ENCODE measurements around the gene RFX3.

Gene RFX3

DNA sequence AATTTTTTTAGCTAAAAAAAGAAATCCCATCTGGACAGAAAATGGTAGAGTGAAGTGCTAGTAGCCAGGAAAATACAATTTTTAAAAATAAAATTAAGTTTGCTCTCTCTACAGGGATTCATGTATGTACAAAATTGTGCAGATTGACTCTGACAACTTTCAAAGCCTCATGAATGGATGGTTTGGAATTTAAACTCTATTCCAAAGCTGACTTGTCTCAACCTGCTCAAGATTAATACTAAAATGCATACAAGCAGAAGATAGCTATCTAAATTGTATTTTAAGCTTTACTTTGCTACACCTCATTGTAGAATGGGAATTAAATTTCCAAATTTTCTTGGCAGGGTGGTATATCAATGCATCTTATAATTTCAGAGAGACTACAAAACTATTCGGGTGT is 257.6 kb downstream of the RFX3 start:
- no peak for DNase-seq

DNA sequence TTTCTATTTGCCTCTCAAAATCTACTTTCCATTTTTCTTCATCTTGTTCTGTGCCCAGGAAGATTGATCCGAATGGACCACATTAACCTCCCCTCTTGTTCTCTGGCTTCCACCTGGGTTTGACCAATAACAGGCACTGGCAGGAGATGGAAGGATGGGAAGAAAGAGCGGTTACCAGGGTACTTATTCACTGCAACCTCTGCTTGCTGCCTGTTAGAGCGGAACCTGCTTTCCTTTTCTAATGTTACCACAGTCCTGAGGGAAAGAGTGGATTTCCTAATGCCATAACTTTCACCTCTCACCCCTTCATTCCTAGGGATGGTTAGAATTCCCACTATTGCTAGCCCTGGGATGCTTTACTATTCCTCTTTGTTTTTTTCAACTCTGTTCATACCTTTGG is 262.1 kb downstream of the RFX3 start:
- no peak for DNase-seq

DNA sequence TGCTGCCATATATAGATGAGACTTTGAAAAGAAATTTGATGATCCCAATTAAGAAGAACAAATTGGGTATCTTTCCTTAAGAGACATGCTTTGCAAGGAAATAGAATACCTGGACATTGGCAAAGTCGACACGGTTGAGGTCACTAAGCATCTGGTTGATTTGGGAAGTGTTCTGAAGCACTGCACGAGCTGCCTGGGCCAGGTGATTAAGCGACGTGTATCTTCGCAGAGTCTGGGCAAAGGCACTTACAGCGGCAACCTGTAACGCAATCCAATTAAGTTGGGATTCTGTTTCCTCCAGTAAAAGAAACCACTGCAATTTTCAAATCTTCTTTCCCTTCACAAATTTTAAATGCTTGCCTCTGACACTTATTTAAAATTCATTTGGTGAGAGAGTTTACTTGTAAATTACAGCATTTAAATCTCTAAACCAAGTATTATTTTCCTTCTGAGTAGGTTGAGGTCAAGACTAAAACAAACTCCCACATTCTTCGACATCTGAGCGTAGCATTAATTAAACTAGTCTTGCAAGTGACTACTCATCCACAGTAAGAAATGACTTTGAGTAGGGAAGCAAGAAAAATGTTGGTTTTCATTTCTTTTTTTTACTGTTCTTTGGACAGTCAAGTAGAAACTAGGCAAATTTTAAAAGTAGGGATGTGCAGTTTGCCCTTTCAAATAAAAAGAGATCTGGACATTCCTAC is 262.8 kb downstream of the RFX3 start:
- DNase-seq = no peak

DNA sequence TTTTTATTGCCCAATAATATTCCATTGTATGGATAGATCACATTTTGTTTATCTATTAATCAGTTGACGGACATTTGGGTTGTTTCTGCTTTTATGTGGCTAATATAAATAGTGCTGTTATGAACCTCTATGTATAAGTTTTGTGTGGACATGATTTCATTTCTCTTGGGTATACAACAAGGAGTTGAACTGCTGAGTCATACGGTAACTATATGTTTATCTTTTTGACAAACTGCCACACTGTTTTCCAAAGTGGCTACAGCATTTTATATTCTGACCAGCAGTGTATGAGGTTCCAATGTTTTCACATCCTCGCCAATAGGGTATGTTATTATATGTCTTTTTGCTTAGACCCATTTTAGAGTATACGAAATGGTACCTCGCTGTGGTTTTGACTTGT is 264.3 kb downstream of the RFX3 start:
- no peak for DNase-seq

DNA sequence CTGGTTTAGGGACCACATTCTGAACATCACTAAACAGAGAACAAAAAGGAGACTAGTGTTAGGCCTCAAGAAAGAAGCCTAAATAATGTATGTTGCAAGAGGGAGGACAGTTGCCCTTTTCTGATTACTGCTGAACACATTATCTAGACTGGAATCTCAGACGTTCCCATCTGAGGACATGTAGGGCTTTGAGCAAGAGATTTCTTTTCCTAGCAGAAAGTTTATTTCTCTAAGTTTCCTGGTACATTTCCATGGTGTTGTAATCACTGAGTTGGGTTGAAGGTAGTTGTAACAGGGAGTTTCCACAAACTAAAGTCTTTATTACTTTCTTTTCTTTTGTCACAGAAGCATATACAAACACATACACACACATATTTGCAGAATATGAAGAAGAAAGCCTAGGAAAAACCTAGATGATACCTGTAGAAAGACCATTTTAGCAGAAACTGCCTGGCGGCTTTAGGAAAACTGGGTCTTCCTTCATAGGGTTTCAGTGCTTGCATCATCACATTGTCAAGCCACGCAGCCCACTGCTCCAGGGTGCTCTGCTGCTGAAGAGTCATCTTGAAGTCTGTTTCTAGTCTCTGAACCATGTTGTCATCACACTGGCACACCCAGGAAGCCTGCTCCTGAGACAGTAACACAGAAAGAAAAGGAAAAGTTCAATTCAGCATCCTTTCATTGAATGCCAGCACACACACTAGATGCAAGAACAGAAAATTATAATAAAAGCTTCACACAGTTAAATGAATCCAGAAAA is 269.1 kb downstream of the RFX3 start:
- no peak for DNase-seq

DNA sequence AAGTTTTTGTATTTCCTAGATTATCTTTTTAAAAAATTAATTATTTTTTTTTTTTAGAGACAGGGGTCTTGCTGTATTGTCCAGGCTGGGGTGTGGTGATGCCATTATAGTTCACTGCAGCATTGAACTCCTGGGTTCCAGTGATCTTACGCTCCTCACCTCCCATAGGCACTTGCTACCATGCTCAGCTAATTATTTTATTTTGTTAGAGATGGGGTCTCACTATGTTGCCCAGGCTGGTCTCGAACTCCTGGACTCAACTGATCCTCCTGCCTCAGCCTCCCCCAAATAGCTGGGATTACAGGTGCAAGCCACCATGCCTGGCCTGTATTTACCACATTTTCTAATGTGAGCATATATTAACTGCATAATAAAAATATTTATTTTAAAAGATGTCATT is 274.5 kb downstream of the RFX3 start:
- no peak for DNase-seq

DNA sequence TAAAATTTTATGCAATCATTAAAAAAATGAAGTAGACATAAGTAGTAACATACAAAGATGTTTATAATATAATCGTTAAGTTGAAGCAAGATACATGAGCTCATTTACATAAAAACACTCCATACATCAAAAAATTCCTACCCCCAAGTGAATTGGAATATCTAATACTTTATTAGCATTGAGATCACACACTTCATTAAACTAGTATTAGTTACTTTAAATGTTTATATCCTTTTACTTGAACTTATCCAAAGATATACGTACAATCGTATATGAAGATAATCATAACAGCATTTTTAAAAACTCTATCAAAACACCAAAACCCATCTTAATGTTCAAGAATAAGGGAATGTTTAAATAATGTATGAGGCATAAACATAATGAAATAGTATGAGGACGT is 275.1 kb downstream of the RFX3 start:
- DNase-seq = no peak

DNA sequence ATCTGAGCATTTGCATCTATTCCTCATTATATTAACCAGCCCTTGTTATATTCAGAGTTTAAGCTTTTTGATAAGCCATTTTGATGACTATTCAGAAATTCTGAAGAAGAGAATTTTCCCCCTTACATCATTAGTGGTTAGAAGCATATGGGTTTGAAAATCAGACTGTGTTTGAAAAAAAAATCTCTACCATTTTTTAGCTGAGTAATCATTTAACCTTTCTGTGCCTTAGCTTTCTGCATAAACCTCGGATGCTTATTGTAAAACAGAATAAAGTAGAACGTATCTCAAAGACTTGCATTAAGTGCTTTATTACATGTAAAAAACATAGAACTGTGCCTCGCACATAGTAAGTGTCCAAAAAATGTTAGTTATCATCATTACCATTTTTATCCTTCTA is 278.6 kb downstream of the RFX3 start:
- DNase-seq = no peak

DNA sequence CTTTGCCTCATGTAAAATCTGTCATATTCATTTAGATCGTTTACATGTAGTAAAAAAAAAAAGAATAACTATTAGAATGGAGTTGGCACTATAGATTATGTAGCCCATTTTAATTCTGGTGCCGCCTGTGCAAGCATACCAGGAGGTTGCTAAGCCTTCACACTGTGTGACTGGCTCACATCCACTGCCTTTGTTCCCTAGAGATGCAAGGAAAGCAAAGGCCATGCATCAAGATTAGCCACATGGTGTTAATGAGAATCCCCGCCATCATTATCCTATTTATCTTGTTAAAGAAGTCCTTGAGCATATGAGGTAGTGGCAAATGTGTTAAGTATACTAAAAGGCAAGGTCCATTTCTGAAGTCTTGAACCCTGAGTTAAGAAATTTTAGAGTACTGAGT is 279.6 kb downstream of the RFX3 start:
- DNase-seq = no peak

DNA sequence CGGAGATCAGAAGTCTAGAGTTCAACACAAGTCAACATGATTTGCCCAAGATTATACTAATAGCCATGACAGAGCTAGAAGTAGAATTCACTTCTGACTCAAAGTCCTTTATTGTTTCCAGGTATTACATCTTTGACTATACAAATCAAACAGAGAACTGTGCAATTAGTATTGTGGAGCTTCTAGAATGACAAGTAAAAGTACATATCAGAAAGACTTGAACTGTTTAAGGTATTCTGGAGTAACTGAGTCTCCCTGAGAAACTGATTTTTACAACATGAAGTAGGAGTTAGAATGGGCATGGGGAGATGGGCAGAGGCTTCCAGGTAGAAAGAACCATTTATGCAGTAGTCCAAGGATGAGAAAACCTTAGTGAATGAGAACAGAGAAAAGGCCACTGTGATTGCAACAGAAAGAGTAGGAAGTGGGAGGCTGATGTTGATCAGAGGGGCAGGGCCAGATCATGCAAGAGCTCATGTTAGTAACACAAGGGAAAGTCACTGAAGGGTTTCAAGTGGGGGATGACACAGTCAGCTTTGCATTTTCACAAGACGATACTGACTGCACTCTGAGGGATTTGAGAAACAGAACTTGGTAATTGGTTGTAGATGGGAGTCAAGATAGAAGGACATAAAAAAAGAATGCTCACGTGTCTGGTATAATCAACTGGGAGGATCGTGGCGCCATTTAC is 280.7 kb downstream of the RFX3 start:
- DNase-seq = no peak

DNA sequence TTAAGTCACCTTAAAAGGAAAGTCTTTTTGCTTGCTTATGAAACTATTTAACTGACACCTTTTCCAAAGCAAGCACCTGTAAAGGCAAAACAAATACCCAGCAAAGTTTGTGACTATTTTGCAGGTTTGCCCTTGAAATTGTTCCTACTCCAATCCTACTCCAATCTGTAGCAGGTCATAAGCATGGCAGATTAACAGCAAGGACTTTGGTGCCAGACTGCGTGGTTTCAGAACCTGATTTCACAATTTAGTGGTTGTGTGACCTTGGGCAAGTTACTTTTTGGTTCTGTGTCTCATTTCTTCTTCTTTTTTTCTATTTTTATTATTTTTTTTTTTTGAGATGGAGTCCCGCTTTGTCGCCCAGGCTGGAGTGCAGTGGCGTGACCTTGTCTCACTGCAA is 282.1 kb downstream of the RFX3 start:
- DNase-seq = no peak

DNA sequence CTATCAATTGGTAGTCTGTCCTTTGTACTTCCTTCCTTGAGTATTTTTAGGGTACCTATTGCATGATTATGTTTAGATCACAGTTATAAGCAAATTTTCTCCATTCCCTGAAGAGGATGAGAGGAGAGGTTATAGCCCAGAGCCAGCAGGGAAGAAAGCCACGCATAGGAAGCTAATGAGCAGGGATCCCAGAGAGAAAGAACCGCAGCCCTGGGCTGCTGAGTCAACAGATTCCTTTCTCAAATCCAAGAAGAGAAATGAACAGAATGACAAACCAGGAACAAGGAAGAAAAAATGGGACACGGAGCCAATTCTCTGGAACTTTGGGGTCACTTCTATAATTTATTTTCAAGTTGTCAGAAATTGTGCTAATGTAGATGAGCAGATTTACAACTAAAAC is 284.5 kb downstream of the RFX3 start:
- no peak for DNase-seq

DNA sequence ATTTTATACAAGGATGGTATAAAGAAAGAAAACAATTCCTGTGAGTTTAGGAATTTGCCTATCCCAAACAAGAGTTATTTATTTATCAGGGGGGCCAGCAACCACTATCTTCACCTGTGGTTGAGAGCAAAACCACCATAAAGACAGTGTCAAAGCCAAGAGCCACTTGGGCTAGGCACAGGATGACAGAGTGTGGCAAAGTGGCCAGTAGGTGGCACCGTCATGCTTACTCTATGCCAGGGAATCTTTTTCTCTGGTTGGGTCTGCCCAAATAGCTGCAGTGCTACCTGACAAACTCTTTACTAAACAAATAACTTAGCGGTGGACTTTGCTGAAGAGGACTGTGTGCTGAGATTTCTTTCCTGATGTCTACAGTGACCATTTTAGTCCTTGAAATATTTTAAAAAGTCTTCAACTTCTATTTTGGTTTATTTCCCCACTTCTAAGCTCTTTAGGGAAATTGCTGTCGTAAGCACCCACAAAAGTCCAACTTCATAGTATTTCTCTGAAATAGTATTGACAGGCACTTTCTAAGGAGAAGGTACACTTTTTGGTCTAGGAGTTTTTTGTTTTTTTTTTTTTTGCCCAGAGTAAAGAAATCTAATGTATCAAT is 285.0 kb downstream of the RFX3 start:
- peak; percentile 63 for DNase-seq

DNA sequence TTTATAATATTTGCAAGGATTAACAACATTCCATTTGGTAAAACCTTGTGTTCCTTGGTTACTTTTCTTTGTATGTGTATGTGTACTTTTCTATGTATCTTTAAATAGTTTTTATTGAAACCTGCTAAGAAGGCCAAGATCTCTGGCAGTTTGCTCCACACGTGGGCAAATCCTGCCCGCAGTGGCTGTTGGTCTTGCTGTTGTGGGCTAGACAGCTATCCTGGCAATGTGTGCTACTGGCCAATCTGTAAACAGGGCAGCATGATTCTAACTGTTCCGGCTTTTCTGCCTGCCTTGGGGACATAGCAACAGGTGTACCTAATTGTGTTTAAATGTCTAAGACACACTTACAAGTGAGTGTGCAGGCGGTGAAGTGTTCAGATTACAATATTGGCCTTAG is 286.6 kb downstream of the RFX3 start:
- no peak for DNase-seq

DNA sequence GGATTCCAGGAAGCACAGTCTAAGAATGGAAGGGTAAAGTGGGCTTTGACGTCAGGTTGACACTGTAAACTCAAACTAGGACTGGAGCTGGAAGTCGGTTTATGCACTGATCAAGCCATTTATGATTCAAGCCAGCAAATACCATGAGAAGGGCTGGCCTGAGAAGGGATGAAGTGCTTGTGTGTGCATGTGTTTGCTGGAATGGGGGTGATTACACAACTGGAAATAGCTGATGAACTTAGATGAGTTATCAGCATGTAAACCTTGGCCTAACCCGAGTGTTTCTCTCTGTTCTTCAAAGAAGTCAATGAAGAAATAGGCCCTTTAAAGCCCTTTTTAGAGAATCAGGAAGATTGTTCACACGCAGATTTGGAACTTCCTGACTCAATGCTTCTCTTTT is 287.6 kb downstream of the RFX3 start:
- no peak for DNase-seq

DNA sequence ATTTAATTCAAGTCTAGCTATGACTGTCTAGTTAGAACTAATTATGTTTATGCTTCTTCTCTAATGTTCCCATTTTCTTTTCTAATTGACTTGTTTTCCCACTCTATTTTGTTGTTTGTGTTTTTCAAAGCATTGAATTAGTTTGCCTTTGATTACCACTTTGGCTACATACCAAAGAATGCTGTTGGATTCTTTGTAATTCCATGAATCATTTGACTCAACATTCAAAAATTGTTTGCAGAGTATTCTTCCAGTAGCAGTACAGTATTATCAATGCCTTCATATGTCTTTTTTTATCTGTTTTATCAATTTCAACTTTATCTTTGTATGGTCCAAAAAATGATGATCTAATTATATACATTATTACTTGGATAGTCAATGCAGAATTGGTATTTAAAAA is 288.7 kb downstream of the RFX3 start:
- DNase-seq = no peak

DNA sequence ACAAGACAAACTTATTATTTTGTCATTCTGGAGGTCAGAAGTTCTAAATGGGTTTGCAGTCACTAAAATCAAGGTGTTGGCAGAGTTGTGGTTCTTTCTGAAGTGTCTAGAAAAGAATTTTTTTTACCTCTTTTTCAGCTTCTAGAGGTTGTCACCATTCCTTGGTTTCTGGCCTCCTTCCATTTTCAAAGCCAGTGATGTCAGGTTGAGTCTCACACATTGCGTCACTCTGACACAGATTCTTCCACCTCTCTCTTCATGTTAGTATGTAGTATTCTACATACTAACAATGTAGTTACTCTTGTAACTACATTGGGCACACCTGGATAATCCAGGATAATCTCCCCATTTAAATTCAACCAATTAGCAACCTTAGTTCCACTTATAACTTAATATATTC is 290.3 kb downstream of the RFX3 start:
- no peak for DNase-seq

DNA sequence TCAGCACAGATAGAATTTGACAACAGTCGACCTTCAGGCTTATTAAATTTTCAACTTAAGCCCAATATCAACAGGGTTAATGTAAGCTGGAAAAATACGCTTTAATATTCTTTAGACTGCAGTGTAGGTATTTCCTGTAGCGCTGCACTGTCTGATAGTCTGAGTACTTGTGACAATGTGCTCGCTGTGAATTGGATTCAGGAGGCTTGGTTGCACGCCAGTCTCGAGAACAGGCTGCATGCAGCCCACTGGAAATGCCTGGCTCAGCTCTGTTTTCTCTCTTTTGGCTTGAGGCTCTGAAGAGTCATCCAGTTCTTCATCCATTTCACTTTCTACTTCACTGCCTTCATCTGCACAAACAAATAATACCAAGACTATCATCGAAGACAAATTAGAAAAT is 300.9 kb downstream of the RFX3 start:
- peak; percentile 49 for DNase-seq

DNA sequence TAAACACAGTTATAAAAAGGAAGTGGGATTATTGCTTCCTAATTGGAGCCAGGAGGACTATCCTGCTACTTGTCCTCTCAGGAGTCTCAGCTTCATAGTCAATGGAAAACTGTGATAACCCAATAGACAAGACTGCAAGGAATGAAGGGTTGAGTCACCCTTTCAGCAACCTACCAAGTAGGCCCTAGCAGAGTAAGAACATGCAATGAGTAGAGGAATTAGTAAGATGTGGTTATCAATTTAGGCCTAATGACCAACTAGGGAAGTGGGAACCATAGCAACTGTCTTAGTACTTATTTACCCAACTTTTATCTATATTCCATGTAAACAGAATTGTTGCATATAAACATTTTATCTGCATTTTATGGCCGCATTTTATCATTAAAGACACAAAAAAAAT is 310.1 kb downstream of the RFX3 start:
- no peak for DNase-seq

DNA sequence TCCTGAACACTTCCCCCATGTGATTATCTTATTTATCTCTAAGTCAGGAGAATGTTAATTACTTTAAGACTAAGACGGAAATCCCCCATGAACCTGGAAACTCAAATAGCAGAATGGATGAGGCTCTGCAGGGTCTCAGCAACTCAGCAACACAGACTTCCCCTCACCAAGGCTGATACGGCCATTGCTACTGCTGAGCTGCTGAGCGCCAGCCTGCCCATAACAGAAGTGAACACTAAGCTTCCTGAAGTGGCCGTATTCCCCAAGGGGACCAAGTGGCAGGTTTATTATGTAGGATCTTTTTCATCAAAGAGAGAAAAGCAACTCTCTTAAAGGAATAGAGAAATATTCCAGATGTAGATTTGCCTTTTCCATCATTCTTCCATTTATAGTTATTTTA is 311.1 kb downstream of the RFX3 start:
- DNase-seq = no peak

DNA sequence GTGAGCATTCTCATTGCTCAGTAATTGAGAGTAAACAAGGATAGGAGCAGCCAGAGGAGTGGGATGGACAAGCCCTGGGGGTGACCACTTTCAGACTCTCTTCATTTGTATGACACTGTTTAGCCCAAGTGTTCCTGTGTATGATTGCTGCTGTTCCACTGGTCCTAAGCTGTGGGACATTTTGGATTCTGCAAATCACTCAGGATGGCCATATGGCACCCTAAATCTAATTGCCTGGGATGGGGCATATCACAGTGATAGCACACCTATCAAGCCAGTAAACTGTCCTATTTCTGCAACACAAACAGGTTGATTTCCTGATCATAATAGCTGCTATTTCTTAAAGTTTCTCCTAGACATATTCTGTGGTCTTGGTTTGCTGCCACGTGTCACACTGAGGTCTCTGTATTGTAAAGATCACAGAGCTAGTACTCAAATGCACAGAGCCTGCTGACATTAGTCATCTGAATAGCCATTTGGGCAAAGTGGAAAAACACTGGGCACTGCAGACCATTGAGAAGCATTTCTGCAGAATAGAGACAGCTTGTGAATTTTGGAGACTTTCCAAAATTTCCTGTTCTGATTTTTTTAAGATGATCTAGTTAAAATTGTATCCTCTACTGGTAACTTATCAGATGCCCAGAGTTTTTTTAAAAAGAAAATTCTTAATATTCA is 320.2 kb downstream of the RFX3 start:
- DNase-seq = peak; percentile 78

DNA sequence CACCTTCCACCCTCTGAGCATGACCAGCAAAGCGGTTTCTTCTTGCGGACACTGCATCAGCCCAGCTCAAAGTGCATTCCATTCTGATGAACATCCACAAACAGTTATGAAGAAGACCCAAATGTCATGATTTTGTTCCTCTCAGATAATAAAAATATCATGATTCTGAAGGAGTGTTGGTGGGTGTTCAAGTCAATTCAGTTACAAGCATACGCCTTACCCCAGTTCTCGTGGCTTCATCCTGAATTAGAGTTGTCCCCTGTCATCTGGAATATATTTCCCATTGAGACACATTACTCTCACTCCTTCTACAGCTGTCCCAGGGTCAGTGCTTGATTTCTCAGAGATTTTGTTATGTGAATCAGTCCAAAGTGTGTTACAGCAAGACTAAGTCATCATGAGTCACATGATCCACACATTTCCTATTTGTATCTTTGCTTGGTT is 325.4 kb downstream of the RFX3 start:
- no peak for DNase-seq

DNA sequence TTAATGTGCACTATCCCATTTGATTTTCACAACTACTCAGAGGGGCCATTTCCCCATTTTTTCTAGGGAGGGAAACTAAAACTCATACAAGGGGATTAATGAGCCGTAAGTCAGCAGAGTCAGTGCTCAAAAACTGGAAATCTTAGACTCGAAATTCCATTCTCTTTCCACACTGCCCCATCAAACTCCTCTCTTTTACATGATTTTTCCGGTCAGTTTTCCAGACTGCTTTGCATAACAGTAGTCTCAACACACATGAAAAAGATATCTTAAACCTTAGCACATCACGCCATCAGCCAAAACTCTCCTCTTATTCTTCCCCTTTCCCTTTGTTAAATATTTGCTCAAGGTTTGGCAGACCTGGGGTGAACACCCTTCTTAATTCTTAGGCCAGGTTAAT is 332.0 kb downstream of the RFX3 start:
- no peak for DNase-seq
